Neuronal stem cell (in vitro differentiated cells): ENCODE results near the gene NFIB.

Experiments
- DNase-seq: peaks from one replicate; pipeline ENCODE4 v3.0.0-alpha.2; 2013; ENCODE audit warnings: low spot score
- H2AFZ ChIP-seq: one replicate; pipeline ENCODE4 v1.6.1; 2013; ENCODE audit warnings: mild to moderate bottlenecking, low read length, inconsistent platforms
- H2AK5ac ChIP-seq: 2 replicates; pipeline ENCODE4 v1.6.1; 2013; ENCODE audit warnings: low read depth, mild to moderate bottlenecking, inconsistent platforms, low read length, moderate library complexity, mixed read lengths
- H2BK120ac ChIP-seq: 2 replicates; pipeline ENCODE4 v1.6.1; 2013; ENCODE audit warnings: low read depth, mild to moderate bottlenecking, inconsistent platforms, low read length, moderate library complexity, mixed read lengths
- H2BK12ac ChIP-seq: one replicate; pipeline ENCODE4 v1.6.1; 2013; ENCODE audit warnings: low read length, inconsistent platforms
- H2BK15ac ChIP-seq: 2 replicates; pipeline ENCODE4 v1.6.1; 2013; ENCODE audit warnings: mild to moderate bottlenecking, low read length, inconsistent platforms, mixed read lengths
- H2BK5ac ChIP-seq: one replicate; pipeline ENCODE4 v1.6.1; 2013; ENCODE audit warnings: inconsistent platforms, mild to moderate bottlenecking, low read length, moderate library complexity
- H3K14ac ChIP-seq: one replicate; pipeline ENCODE4 v1.6.1; 2013; ENCODE audit warnings: low read length, inconsistent platforms
- H3K18ac ChIP-seq: 2 replicates; pipeline ENCODE4 v1.6.1; 2013; ENCODE audit warnings: low read length, inconsistent platforms
- H3K23ac ChIP-seq: 2 replicates; pipeline ENCODE4 v1.6.1; 2013; ENCODE audit warnings: low read depth, mild to moderate bottlenecking, mixed read lengths, low read length, inconsistent platforms; ENCODE audit not compliant: poor library complexity
- H3K27ac ChIP-seq: replicated peaks from 3 replicates; pipeline ENCODE4 v1.5.1; 2013; ENCODE audit warnings: low read length, inconsistent platforms
- H3K27me3 ChIP-seq, 3 experiments: 2 replicates each; pipeline ENCODE4 v1.6.1; 2013; ENCODE audit warnings: low read length in 3 of 3, mild to moderate bottlenecking in 2 of 3, inconsistent platforms in 1 of 3, low read depth in 1 of 3, mixed read lengths in 1 of 3, moderate library complexity in 1 of 3; ENCODE audit not compliant: control insufficient read depth in 3 of 3, insufficient read depth in 3 of 3
- H3K36me3 ChIP-seq, 2 donors: replicated peaks in 1 of 2; 2 replicates each; pipeline ENCODE4 v1.6.1; 2013; ENCODE audit warnings: low read length in 2 of 2; ENCODE audit not compliant: control insufficient read depth in 2 of 2, insufficient read depth in 2 of 2
- H3K4ac ChIP-seq: 2 replicates; pipeline ENCODE4 v1.6.1; 2013; ENCODE audit warnings: inconsistent platforms, mild to moderate bottlenecking, low read length, moderate library complexity
- H3K4me1 ChIP-seq, 2 donors: 1 replicate in 1 of 2; 2 replicates in 1 of 2; pipeline ENCODE4 v1.6.1; 2013; ENCODE audit warnings: low read length in 2 of 2, low read depth in 1 of 2; ENCODE audit not compliant: control insufficient read depth in 2 of 2, insufficient read depth in 1 of 2
- H3K4me2 ChIP-seq: one replicate; pipeline ENCODE4 v1.6.1; 2013; ENCODE audit warnings: mild to moderate bottlenecking, low read length, inconsistent platforms; ENCODE audit not compliant: insufficient read depth, poor library complexity, severe bottlenecking
- H3K4me3 ChIP-seq, 2 donors: 2 replicates each; pipeline ENCODE4 v1.5.1; 2013; ENCODE audit warnings: low read length in 2 of 2, mild to moderate bottlenecking in 2 of 2, inconsistent platforms in 1 of 2, moderate library complexity in 1 of 2
- H3K79me1 ChIP-seq: one replicate; pipeline ENCODE4 v1.6.1; 2013; ENCODE audit warnings: low read depth, mild to moderate bottlenecking, inconsistent platforms, low read length, moderate library complexity
- H3K9ac ChIP-seq: one replicate; pipeline ENCODE4 v1.6.1; 2013; ENCODE audit warnings: mild to moderate bottlenecking, low read depth, low read length, inconsistent platforms; ENCODE audit not compliant: poor library complexity
- H3K9me3 ChIP-seq, 2 donors: replicated peaks in 1 of 2; 2 replicates each; pipeline versions ENCODE3 to v1.6.1; 2013; ENCODE audit warnings: low read length in 2 of 2, mild to moderate bottlenecking in 2 of 2, inconsistent platforms in 1 of 2, low read depth in 1 of 2, mixed read lengths in 1 of 2, moderate library complexity in 1 of 2; ENCODE audit not compliant: control insufficient read depth in 2 of 2, insufficient read depth in 1 of 2
- H4K8ac ChIP-seq: one replicate; pipeline ENCODE4 v1.6.1; 2013; ENCODE audit warnings: low read depth, mild to moderate bottlenecking, inconsistent platforms, low read length, moderate library complexity
- H4K91ac ChIP-seq: one replicate; pipeline ENCODE4 v1.6.1; 2013; ENCODE audit warnings: low read length, low read depth, mild to moderate bottlenecking, inconsistent platforms; ENCODE audit not compliant: poor library complexity
- WGBS, 2 donors: extraction: QIAGEN DNeasy Blood & Tissue Kit; methylation state at CpG; one replicate each; pipeline ENCODE4 v1.1.7; 2013; ENCODE audit warnings: missing lambda C conversion rate in 2 of 2, mixed read lengths in 1 of 2; ENCODE audit not compliant: insufficient read length in 2 of 2, insufficient replicate concordance in 1 of 2; ENCODE audit errors: extremely low coverage in 2 of 2; 5-methylcytosine and 5-hydroxymethylcytosine counted together

Gene NFIB

GRCh38 chr9:14215614-14216013 is 98.3 kb downstream of the NFIB start:
- Histone ChIP-seq H3K4me3 (no peak overlapping the region), H3K9me3 (no peaks in the 10 kb centered on the region), H2BK120ac (no peak overlapping the region), H2AK5ac (no peak overlapping the region), H3K36me3 (no peaks in the 10 kb centered on the region), H3K4me1 (no peaks in the 10 kb centered on the region), H3K4ac (no peak overlapping the region), H3K27me3 (no peaks in the 10 kb centered on the region), H2BK12ac (no peak overlapping the region), H4K8ac (no peak overlapping the region), H3K18ac (no peak overlapping the region), H2AFZ (no peak overlapping the region), H3K79me1 (no peaks in the 10 kb centered on the region), H3K9ac (no peak overlapping the region), H3K14ac (no peak overlapping the region), H4K91ac (no peak overlapping the region), H3K23ac (no peak overlapping the region), H2BK5ac (no peak overlapping the region), H3K27ac (no peak overlapping the region), H3K4me2 (no peak overlapping the region), H2BK15ac (no peak overlapping the region)
- no CpG with 5 or more reads among the region's 1 CpG for WGBS, 2 donors
- DNase-seq: no peak

- no peaks in the 10 kb centered on the region for H3K79me1 ChIP-seq
- no peaks in the 10 kb centered on the region for H3K36me3 ChIP-seq
- no peak overlapping the region for H3K23ac ChIP-seq
- H3K9ac ChIP-seq: no peak overlapping the region
- H2BK15ac ChIP-seq: no peak overlapping the region
- no peak overlapping the region for H4K8ac ChIP-seq
- no peak for DNase-seq
- H3K4ac ChIP-seq: no peak overlapping the region
- no peaks in the 10 kb centered on the region for H3K27me3 ChIP-seq
- no peak overlapping the region for H2BK5ac ChIP-seq
- no peak overlapping the region for H3K4me3 ChIP-seq
- H3K9me3 ChIP-seq: no peaks in the 10 kb centered on the region
- no peak overlapping the region for H2BK12ac ChIP-seq
- no peaks in the 10 kb centered on the region for H3K4me1 ChIP-seq
- no peak overlapping the region for H3K18ac ChIP-seq
- H4K91ac ChIP-seq: no peak overlapping the region
- H2BK120ac ChIP-seq: no peak overlapping the region
- no peak overlapping the region for H3K4me2 ChIP-seq
- H3K14ac ChIP-seq: no peak overlapping the region
- WGBS, 2 donors: no CpG with 5 or more reads among the region's 2 CpGs
- no peak overlapping the region for H2AK5ac ChIP-seq
- no peak overlapping the region for H2AFZ ChIP-seq
- H3K27ac ChIP-seq: no peak overlapping the region
These were observed 99.2 kb downstream of the NFIB start for GRCh38 chr9:14214693-14215092.

- Histone ChIP-seq H3K4me2 (no peak overlapping the region), H3K9ac (no peak overlapping the region), H3K79me1 (no peaks in the 10 kb centered on the region), H3K4ac (no peak overlapping the region), H3K4me3 (no peak overlapping the region), H3K4me1 (no peaks in the 10 kb centered on the region), H2BK5ac (no peak overlapping the region), H2BK15ac (no peak overlapping the region), H3K27me3 (no peaks in the 10 kb centered on the region), H4K91ac (no peak overlapping the region), H2BK120ac (no peak overlapping the region), H3K36me3 (no peaks in the 10 kb centered on the region), H2AK5ac (no peak overlapping the region), H2AFZ (no peak overlapping the region), H3K18ac (no peak overlapping the region), H3K14ac (no peak overlapping the region), H4K8ac (no peak overlapping the region), H3K9me3 (no peaks in the 10 kb centered on the region), H3K23ac (no peak overlapping the region), H2BK12ac (no peak overlapping the region), H3K27ac (no peak overlapping the region)
- DNase-seq: no peak
- no CpG with 5 or more reads among the region's 3 CpGs for WGBS, 2 donors
These were observed 99.8 kb downstream of the NFIB start for GRCh38 chr9:14214065-14214684.

GRCh38 chr9:14213504-14213903 is 100.4 kb downstream of the NFIB start:
- no CpG with 5 or more reads among the region's 2 CpGs for WGBS, 2 donors
- H2BK15ac ChIP-seq: no peak overlapping the region
- no peak overlapping the region for H2AFZ ChIP-seq
- no peak overlapping the region for H2BK120ac ChIP-seq
- no peak overlapping the region for H3K18ac ChIP-seq
- no peak overlapping the region for H3K9ac ChIP-seq
- no peak for DNase-seq
- no peak overlapping the region for H4K8ac ChIP-seq
- no peak overlapping the region for H3K4ac ChIP-seq
- no peak overlapping the region for H3K4me2 ChIP-seq
- H3K4me1 ChIP-seq: no peaks in the 10 kb centered on the region
- H4K91ac ChIP-seq: no peak overlapping the region
- no peak overlapping the region for H3K4me3 ChIP-seq
- H3K14ac ChIP-seq: no peak overlapping the region
- H3K23ac ChIP-seq: no peak overlapping the region
- no peaks in the 10 kb centered on the region for H3K9me3 ChIP-seq
- H2BK12ac ChIP-seq: no peak overlapping the region
- no peaks in the 10 kb centered on the region for H3K27me3 ChIP-seq
- H3K36me3 ChIP-seq: no peaks in the 10 kb centered on the region
- no peak overlapping the region for H2BK5ac ChIP-seq
- no peak overlapping the region for H2AK5ac ChIP-seq
- H3K79me1 ChIP-seq: no peaks in the 10 kb centered on the region
- H3K27ac ChIP-seq: no peak overlapping the region
